GM12801 (cell line): ENCODE data around the gene MELTF.

Experiments used
- TF ChIP-seq, protein P1 (sequence below): IDR thresholded peaks from one replicate; pipeline ENCODE4 v1.5.1; 2011; ENCODE audit warnings: control low read depth; ENCODE audit not compliant: insufficient read length; ENCODE audit errors: extremely low read depth

MELTF gene

DNA sequence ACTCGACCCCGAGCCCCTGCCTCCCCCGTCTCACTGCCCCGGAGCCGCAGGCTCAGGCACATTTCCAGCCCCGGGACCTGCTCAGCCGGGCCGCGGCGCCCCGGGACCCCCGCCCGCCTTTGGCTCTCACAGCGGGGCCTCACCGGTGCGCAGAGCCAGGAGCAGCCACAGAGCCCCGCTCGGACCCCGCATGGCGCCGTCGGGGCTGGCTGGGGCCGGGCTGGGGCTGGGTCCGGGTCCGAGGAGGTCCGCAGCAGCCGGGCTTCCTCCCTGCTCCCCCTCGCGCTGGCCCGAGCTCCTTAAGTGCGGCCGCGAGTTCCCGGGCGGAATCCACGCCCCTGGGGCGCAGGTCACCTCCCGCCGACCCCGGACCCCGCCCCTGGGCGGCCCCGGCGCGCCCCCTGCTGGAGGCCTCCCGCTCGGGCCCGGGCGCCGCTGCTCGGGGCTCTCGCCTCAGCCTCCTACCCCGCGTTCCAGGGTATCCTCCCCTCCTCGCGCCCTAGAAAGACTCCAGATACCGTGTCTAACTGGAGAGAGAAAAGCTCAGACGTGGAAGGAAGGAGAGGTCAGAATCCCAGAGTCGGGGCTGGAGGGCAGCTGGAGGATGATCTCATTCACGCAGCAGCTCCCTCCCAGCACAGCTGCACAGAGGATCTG is at the start of gene MELTF:
Gene MELTF (minus strand): TSS at position 307 of the 657 bp plus-strand sequence. CDS start 115 bp downstream, at position 192.
- TF ChIP-seq, protein P1, sequence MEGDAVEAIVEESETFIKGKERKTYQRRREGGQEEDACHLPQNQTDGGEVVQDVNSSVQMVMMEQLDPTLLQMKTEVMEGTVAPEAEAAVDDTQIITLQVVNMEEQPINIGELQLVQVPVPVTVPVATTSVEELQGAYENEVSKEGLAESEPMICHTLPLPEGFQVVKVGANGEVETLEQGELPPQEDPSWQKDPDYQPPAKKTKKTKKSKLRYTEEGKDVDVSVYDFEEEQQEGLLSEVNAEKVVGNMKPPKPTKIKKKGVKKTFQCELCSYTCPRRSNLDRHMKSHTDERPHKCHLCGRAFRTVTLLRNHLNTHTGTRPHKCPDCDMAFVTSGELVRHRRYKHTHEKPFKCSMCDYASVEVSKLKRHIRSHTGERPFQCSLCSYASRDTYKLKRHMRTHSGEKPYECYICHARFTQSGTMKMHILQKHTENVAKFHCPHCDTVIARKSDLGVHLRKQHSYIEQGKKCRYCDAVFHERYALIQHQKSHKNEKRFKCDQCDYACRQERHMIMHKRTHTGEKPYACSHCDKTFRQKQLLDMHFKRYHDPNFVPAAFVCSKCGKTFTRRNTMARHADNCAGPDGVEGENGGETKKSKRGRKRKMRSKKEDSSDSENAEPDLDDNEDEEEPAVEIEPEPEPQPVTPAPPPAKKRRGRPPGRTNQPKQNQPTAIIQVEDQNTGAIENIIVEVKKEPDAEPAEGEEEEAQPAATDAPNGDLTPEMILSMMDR: no peak

DNA sequence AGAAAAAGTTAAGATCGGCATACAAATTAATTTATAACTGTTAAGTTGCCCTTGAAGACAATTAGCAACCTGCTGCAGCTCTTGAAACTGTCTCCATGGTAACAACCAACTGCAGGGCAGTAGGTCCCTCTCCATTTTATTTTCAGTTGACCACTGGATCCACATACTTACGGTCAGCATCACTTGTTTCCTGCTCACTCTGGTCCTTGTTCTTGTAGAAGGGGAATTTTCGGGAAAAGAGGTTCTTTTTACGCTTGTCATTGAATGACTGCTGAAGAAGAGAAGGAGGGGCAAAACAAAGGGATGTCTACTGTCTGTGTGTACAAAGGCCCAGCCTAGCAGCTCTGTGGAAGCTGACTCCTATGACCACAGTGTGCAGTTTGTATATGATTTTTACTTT is 46.8 kb upstream of the MELTF start:
- TF ChIP-seq, protein P1: no peak

DNA sequence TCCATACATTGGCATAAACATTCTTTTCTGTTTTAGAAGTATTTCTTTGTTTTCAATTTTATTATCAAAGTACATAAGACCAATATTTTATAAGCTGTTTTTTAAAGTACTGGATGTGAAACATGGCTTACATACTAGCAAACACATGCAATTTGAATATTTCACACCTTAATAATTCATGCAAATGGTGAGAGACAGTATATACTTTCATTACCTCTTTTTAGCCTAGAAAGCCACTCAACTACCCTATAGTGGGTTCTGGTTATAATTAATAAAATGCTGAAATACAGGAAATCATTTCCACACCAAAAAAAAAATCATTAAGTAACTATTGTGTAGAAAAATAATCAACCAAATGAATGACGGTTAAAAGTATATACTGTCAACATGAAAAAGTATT is 38.5 kb upstream of the MELTF start:
- TF ChIP-seq, protein P1: no peak

DNA sequence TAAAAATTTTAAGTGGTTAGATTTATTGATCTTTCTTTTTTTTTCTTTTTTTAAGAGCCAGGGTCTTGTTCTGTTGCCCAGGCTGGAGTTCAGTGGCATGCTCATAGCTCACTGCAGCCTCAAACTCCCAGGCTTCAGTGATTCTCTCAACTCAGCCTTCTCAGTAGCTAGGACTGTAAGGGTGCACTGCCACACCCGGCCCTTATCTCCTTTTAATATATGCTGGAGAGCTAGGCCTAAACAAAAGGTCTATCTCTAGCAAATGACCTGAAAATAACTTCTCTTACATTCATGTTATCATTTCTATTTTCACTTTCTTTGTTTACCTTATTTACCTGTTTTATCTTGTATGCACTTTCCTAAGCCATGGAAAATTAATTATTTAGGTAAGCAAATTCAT is 35.2 kb upstream of the MELTF start:
- TF ChIP-seq, protein P1: no peak

DNA sequence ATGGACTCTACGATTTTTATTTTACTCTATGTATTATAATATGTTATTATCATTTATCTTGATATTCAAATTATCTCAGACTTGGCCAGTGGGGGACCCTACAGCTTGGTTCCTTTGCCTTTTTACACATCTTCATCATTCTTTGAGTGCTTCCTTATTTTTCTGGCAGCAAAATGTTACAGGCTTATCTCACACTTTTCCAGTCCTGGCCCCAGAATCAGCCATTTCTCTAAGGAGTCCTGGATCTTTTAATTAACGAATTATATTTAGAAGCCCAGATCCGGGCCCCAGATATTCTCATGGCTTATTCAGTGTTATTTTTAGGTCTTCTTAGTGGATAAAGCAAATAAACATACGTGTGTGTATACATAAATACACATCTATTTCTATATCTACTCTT is 32.8 kb upstream of the MELTF start:
- TF ChIP-seq, protein P1: no peak

DNA sequence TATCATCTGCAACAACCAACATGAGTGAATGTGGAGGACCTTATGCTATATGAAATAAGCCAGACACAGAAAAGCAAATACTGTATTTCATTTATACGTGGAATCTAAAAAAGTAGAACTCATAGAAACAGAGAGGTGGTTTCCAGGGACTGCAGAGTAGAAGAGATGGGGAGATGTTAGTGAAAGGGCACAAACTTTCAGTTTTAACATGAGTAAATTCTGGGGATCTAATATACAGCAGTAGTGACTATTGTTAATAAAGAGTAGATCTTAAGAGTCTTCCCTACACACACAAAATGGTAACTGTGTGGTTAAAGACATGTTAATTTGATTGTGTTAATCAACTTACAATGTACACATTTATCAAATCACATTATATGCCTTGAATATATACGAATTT is 20.9 kb upstream of the MELTF start:
- TF ChIP-seq, protein P1: no peak

DNA sequence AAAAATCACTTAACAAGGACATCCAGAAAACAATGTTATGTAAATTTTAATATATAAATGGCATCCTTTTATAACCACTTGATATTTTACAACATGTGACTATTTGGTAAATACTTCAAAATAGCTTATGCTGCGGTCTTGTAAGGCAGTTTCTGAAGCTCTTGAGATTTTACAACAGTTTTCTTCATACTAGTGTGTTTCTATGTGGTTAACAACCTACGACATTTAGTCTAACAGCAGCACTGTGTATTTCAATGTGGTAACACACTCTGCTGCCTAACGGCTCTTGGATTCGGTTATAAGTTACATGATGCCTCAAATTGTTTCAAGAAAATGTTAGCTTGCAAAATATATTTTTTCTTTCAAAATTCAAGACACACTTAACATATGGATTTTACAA is 12.9 kb upstream of the MELTF start:
- TF ChIP-seq, protein P1: no peak
